Activated CD8-positive, alpha-beta memory T cell treated with anti-CD3 and anti-CD28 coated beads for 4 hours (primary cell): ENCODE results near the gene INPP5D.
"Not testable (repeated sequence)": the region's sequence is repeated elsewhere in the genome, so short reads cannot be mapped to it uniquely, and the experiment has no call there.

Experiments used
- DNase-seq, 2 donors: peaks; one replicate each; pipeline ENCODE4 v3.0.0-alpha.2; 2020; ENCODE audit warnings: low read depth in 2 of 2

The INPP5D gene

GRCh38 chr2:233173115-233173514 is 113.0 kb downstream of the INPP5D start:
- no peak for DNase-seq

DNA sequence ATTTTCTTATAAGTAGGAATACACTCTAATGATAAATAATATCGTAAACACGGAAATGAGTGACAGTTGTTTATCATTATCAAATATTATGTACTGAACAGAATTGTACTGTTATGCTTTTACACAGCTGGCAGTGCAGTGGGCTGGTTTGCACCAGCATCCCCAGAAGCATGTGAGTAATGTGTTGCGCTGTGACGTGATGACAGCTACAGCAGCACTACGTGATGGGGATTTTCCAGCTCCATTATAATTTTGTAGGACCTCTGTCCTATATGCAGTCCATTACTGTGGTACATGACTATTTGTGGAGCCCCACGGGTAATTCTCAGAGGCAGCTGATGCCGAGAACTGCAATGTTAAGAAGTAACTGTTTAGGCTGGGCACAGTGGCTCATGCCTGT is 114.0 kb downstream of the INPP5D start:
- DNase-seq: no peak

- no peak for DNase-seq
Measured at GRCh38 chr2:233178994-233179847, 119.1 kb downstream of the INPP5D start.

DNA sequence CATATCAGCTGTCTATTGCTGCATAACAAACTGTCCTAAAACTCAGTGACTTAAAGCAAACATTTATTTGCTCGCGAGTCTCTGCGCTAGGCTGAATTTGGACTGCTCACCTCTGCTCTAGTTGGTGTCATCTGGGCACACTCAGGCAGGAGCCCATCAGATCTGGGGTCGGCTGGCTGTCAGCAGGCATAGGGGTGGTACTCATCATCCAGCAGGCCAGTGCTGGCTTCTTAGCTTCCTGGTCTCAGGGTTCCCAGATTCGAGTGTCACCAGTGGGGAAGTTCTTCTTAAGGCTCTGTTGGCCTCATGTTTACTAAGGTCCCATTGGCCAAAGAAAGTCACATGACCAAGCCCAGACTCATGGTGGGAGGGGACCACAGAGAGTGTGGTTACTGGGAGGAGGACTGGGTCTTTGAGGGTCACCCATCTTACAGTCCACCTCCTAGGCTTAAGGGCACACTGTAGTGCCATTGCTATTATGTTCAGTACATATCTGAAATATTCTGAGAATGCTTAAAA is 119.8 kb downstream of the INPP5D start:
- DNase-seq: no peak

GRCh38 chr2:233183869-233184418 is 123.8 kb downstream of the INPP5D start:
- DNase-seq: no peak

DNA sequence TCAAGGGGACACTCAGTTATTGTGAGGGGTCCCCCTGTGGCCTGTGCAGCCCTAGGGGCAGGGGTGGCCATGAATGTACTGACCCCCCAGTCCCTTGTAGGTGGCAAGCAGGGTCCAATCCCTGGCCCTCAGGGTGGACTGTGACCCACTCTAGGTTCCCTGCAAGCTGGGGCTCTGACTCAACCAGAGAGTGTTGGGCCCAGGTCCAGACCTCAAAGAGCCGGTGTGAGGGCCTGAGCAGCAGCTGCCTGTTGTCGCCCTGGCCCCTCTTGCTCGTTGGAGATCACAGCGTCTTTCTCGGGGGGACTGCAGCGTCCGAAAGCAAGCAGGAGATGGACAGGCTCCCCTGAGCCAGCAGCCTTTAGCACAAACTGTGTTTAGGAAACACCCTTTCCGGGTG is 124.5 kb downstream of the INPP5D start:
- DNase-seq: no peak

- DNase-seq: no peak
Measured at GRCh38 chr2:233185330-233185729, 125.2 kb downstream of the INPP5D start.

DNA sequence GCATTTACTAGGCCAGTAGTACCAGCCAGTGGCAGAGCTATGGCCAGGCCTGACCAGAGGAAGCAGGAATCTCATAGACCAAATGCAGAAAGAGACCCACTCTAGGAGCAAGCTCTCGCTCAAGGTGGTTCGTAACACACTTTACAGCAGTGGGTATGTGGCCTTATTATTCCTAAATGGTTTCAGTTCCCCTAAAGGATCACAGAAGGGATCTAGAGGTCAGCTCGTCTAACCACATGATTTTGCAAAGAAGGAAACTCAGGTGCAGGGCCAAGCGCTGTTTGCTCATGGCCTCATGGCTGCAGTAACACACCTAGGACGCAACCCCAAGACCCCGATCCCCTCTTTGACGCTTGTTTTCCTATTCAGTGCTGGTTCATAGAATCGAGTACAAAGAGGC is 125.8 kb downstream of the INPP5D start:
- no peak for DNase-seq

DNA sequence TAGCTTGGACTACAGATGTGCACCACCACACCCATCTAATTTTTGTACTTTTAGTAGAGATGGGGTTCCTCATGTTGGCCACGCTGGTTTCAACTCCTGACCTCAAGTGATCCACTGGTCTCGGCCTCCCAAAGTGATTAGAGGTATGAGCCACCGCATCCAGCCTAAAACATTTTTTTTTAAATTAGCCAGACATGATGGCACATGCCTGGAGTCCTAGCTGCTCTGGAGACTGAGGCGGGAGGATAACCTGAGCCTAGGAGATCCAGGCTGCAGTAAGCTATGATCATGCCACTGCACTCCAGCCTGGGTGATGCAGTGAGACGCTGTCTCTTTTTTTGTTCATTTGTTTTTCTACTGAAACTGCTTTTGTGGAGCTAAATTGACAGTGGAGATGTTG is 126.7 kb downstream of the INPP5D start:
- DNase-seq: no peak

DNA sequence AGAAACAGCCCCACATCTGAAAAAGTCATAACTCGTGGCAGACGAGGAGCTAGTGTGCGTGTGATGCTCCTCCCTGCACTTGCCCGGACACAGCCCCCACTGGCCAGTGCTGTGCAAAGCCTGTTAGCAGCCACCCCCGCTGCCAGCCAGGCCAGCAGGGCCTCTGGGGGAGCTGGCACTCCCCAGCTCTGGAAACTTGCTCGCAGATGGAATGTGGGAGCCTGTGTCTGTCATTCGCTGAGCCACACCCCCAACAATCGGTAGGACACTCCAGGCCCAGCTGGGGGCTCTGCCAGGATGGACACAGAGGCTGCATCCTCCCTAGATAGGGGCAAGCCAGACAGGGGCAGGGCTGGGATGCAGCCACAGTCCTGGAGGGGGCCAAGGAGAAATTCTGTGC is 128.9 kb downstream of the INPP5D start:
- DNase-seq: no peak

DNA sequence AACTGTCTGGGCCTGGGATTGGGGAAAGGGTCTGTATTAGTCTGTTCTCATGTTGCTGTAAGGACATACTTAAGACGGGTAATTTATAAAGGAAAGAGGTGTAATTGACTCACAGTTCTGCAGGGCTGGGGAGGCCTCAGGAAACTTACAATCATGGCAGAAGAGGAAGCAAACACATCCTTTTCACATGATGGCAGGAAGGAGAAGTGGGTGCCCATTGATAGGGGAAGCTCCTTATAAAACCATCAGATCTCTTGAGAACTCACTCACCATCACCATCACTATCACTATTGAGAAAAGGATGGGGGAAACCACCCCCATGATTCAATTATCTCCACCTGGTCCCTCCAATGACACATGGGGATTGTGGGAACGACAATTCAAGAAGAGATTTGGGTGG is 130.9 kb downstream of the INPP5D start:
- not testable (repeated sequence) for DNase-seq

- DNase-seq: no peak
Measured at GRCh38 chr2:233193738-233194137, 133.6 kb downstream of the INPP5D start.

DNA sequence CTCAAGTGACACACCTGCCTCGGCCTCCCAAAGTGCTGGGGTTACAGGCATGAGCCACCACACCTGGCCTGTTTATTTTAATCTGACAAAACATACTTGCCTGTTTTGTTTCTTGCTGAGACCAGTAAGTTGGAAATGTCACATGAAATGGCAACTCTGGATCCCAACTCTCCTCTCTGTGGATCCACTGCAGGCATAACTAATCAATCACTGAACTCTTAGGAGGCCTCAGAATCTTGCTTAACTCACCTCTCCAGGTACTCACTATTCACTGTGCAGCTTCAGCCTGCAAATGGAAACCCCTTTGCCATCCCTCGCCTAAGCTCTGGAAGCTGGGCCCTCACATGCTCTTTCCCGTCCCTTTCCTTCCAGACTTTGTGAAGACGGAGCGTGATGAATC is 134.9 kb downstream of the INPP5D start:
- no peak for DNase-seq

- no peak for DNase-seq
Measured at GRCh38 chr2:233197022-233197421, 136.9 kb downstream of the INPP5D start.

DNA sequence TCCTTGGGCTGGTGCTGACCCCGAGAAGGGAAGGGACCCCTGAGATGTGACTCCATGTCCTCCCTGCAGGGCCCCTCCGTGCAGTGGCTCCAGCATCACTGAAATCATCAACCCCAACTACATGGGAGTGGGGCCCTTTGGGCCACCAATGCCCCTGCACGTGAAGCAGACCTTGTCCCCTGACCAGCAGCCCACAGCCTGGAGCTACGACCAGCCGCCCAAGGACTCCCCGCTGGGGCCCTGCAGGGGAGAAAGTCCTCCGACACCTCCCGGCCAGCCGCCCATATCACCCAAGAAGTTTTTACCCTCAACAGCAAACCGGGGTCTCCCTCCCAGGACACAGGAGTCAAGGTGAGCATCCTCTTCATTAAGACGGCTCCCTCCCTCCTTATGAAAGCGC is 137.9 kb downstream of the INPP5D start:
- DNase-seq: no peak

DNA sequence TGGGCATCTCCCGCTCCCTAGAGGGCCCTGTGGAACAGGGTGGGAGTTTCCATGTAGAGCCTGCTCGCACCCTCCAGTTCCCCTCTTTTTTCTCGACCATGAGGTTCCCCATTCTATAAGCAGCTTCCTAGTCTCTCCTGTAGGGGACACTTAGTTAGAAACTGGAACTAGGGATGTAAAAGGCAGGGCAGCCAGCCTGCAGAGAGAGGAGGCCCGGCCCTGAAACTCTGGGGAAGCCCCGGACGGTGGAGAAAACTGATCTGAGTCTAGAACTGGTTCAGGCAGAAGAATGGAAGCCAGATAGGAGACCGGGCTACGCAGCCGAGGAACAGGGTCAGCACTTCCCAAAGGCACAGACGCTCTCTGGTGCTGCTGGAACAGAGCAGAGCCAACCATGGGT is 139.7 kb downstream of the INPP5D start:
- DNase-seq: no peak

DNA sequence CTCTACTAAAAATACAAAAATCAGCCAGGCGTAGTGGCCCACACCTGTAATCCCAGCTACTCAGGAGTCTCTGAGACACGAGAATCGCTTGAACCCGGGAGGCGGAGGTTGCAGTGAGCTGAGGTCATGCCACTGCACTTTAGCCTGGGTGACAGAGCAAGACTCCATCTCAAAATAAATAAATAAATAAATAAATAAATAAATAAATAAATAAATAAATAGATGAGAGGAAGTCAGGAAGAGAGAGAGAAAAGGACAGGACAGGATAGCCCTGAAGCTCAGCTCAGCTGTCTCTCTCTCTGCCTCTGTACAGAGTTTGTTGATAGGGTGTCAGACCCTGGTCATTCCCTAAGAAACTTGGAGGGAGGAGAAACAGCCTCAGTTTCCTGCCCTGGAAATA is 140.6 kb downstream of the INPP5D start:
- not testable (repeated sequence) for DNase-seq

- DNase-seq: no peak
Measured at GRCh38 chr2:233201258-233202013, 141.3 kb downstream of the INPP5D start.

DNA sequence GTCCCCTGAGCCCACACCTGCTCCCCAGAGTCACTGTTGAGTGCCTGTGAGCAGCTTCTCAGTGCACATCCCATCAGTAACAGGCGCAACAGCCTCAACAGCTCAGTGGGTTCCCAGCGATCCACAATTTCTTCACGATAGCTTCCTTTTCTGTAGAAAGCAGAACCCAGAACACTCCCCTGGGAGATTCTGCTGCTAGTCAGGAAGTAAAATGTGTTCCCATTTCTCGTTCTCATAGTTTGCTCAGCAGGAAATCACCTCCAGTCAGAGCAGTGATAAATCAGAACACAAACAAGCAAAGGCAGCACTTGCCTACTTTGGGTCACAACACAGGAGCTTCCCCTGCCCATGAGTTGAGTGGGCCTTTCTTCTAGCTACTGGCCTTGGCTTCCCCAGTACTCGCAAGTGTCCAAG is 142.4 kb downstream of the INPP5D start:
- no peak for DNase-seq

GRCh38 chr2:233203060-233203459 is 142.9 kb downstream of the INPP5D start:
- DNase-seq: no peak

DNA sequence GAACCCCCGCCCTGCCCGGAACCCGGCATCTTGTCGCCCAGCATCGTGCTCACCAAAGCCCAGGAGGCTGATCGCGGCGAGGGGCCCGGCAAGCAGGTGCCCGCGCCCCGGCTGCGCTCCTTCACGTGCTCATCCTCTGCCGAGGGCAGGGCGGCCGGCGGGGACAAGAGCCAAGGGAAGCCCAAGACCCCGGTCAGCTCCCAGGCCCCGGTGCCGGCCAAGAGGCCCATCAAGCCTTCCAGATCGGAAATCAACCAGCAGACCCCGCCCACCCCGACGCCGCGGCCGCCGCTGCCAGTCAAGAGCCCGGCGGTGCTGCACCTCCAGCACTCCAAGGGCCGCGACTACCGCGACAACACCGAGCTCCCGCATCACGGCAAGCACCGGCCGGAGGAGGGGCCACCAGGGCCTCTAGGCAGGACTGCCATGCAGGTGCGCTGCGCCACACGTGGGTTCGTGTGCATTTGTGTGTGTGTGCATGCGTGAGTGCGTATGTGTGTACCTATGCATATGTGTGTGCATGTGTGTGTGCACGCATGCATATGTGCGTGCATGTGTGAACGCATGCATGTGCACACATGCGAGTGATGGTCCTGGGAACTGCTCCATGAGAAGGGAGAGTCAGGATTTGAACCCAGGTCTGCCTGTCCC is 144.3 kb downstream of the INPP5D start:
- DNase-seq: no peak
